ENCODE measurements around the gene PCDHGB3.
"Not testable (repeated sequence)": the region's sequence is repeated elsewhere in the genome, so short reads cannot be mapped to it uniquely, and the experiment has no call there.

PCDHGB3 gene

GRCh38 chr5:141359790-141360426 is 10.1 kb upstream of the PCDHGB3 start, which contains the start of gene PCDHGB2:
Gene PCDHGB2 (plus strand): TSS chr5:141359994. CDS start chr5:141360136, 142 bp downstream.
- no peak for DNase-seq (ENCODE audit: low read depth)

- no peak for DNase-seq (ENCODE audit: low read depth)
These were observed 9.4 kb upstream of the PCDHGB3 start for GRCh38 chr5:141360685-141361084.

DNA sequence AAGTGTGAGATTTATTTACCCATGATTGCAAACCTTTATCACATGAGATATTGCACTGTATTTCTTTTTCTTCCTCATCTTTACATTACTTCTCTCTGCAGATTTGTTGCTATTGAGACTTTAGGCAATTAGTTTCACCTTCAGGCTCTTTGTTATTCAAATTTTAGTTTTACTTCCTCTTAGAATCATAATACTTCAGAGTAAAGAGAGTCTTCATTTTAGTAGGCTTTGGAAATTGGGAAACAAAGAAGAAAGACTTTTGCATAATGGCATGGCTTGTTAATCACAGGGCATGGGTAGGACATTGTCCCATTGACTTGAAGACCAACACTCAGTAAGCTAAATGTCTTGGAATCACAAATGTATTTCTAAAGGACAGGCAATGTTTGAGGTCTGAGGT is 7.3 kb upstream of the PCDHGB3 start:
- no peak for DNase-seq (ENCODE audit: low read depth)

DNA sequence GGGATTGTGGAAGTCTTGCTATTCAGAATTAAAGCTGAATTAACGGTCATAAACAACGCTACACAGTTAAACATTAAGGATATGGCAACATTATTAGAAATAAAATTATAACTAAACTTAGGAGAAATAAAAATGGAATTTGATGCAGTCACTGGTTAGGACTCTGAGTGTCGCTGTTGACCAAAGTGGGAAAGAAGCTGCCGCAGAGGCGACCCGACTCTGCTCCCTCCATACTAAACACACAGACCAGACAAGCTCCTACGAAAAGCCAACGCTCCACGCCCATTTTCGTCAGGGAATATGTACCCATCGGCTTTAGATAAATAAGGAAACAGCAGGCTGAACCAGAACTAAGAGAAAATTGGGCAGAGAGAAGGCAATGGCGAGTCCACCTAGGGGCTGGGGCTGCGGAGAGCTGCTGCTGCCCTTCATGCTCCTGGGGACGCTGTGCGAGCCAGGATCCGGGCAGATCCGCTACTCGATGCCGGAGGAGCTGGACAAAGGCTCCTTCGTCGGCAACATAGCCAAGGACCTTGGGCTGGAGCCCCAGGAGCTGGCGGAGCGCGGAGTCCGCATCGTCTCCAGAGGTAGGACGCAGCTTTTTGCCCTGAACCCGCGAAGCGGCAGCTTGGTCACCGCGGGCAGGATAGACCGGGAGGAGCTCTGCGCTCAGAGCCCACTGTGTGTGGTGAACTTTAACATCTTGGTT is 5.9 kb upstream of the PCDHGB3 start, which contains the start of gene PCDHGA5:
Gene PCDHGA5 (plus strand): TSS at position 211 of the 709 bp plus-strand sequence. CDS start 169 bp downstream, at position 380.
- DNase-seq (ENCODE audit: low read depth), result no peak

DNA sequence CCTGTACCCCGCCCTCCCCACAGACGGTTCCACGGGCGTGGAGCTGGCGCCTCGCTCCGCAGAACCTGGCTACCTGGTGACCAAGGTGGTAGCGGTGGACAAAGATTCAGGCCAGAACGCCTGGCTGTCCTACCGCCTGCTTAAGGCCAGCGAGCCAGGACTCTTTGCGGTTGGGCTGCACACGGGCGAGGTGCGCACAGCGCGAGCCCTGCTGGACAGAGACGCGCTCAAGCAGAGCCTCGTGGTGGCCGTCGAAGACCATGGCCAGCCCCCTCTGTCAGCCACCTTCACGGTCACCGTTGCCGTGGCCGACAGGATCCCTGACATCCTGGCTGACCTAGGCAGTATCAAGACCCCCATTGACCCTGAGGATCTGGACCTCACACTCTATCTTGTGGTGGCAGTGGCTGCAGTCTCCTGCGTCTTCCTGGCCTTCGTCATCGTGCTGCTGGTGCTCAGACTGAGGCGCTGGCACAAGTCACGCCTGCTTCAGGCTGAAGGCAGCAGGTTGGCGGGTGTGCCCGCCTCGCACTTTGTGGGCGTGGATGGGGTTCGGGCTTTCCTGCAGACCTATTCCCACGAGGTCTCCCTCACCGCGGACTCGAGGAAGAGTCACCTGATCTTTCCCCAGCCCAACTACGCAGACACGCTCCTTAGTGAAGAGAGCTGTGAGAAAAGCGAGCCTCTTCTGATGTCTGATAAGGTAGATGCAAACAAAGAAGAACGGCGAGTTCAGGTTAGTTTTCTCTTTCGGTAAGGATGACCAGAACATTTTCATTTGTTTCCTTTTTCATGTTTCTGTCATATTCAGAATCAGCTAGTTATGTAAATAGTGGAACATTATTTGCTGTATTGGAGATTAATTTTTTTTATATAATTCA is 3.8 kb upstream of the PCDHGB3 start:
- no peak for DNase-seq (ENCODE audit: low read depth)

- DNase-seq (ENCODE audit: low read depth), result no peak
These were observed 1.8 kb downstream of the PCDHGB3 start for GRCh38 chr5:141371572-141372475.

GRCh38 chr5:141373673-141374317 is 3.8 kb downstream of the PCDHGB3 start, which contains the start of gene PCDHGA6:
Gene PCDHGA6 (plus strand): TSS chr5:141373891. CDS start chr5:141374084, 193 bp downstream.
- DNase-seq (ENCODE audit: low read depth), result no peak

- DNase-seq (ENCODE audit: low read depth), result no peak
These were observed 4.6 kb downstream of the PCDHGB3 start for GRCh38 chr5:141374627-141375026.

DNA sequence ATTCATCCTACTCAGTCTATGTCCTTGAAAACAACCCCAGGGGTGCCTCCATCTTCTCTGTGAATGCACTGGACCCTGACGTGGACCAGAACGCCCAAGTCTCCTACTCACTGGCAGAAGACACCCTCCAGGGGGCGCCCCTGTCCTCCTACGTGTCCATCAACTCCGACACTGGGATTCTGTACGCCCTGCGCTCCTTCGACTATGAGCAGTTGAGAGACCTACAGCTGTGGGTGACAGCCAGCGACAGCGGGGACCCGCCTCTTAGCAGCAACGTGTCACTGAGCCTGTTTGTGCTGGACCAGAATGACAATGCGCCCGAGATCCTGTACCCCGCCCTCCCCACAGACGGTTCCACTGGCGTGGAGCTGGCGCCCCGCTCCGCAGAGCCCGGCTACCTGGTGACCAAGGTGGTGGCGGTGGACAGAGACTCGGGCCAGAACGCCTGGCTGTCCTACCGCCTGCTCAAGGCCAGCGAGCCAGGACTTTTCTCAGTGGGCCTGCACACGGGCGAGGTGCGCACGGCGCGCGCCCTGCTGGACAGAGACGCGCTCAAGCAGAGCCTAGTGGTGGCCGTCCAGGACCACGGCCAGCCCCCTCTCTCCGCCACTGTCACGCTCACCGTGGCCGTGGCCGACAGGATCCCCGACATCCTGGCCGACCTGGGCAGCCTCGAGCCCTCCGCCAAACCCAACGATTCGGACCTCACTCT is 5.6 kb downstream of the PCDHGB3 start:
- not testable (repeated sequence) for DNase-seq (ENCODE audit: low read depth)

GRCh38 chr5:141382469-141383294 is 12.6 kb downstream of the PCDHGB3 start, which contains the start of gene PCDHGA7:
Gene PCDHGA7 (plus strand): TSS chr5:141382742. CDS start chr5:141382900, 158 bp downstream.
- no peak for DNase-seq (ENCODE audit: low read depth)

- no peak for DNase-seq (ENCODE audit: low read depth)
These were observed 13.3 kb downstream of the PCDHGB3 start for GRCh38 chr5:141383345-141383744.

DNA sequence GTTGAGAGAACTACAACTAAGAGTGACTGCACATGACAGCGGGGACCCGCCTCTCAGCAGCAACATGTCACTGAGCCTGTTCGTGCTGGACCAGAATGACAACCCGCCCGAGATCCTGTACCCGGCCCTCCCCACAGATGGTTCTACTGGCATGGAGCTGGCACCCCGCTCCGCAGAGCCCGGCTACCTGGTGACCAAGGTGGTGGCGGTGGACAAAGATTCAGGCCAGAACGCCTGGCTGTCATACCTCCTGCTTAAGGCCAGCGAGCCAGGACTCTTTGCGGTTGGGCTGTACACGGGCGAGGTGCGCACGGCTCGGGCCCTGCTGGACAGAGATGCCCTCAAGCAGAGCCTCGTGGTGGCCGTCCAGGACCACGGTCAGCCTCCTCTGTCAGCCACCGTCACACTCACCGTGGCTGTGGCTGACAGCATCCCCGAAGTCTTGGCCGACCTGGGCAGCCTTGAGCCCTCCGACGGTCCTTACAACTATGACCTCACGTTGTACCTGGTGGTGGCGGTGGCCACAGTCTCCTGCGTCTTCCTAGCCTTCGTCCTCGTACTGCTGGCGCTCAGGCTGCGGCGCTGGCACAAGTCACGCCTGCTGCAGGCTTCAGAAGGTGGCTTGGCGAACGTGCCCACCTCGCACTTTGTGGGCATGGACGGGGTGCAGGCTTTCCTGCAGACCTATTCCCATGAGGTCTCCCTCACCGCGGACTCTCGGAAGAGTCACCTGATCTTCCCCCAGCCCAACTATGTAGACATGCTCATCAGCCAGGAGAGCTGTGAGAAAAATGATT is 14.6 kb downstream of the PCDHGB3 start:
- no peak for DNase-seq (ENCODE audit: low read depth)

GRCh38 chr5:141387557-141388311 is 17.7 kb downstream of the PCDHGB3 start, which contains the start of gene PCDHGB4:
Gene PCDHGB4 (plus strand): TSS chr5:141387698. CDS start chr5:141387885, 187 bp downstream.
- DNase-seq (ENCODE audit: low read depth), result not testable (repeated sequence)

- no peak for DNase-seq (ENCODE audit: low read depth)
These were observed 18.6 kb downstream of the PCDHGB3 start for GRCh38 chr5:141388661-141389060.

- DNase-seq (ENCODE audit: low read depth), result no peak
These were observed 19.4 kb downstream of the PCDHGB3 start for GRCh38 chr5:141389153-141390042.

All from activated T-cell treated with anti-CD3 and anti-CD28 coated beads for 1 hour (primary cell).